Measurements from ENCODE around the gene CYTH4. TPM values are rescaled to one million over a fixed set of nuclear protein-coding genes. Genes with fewer than 3 reads are reported as not detected.

Gene CYTH4
- total RNA-seq, 2 experiments from 2014 or later = 33.1 to 42.8 TPM

DNA sequence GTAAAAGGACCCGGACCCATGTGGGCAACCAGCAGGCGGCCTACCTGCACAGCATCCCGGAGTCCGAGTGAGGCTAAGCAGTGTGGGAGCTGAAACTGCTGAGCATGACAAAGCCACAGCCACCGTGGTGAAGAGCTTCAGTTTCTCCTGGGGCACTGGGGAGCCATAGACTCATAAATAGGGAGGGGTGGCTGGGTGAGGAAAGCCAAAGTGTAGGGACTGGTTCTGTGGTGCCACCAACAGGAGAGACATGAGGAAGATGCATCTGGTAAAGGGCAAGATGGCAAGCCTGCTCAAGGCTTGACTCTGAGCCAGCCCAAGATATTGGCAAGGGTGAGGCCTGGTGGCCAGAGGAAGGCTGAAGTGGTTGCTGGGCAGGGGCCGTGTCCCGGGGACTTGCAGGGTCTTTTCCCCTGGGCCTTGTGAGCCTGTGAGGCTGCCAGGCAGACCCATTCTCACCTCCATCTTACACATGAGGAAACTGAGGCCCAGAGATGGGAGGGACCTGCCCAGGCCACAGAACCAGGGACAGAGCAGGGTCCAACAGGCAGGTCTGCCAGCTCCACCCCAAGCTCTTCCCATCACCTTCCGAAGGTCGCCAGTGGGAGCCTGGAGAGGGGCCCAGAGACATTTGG, 30.4 kb downstream of the CYTH4 start:
- peaks cover 10% of the 10 kb centered on the region for H3K36me3 Mint-ChIP-seq (ENCODE audit: low read depth)
- no peaks in the 10 kb centered on the region for H3K27me3 Mint-ChIP-seq

DNA sequence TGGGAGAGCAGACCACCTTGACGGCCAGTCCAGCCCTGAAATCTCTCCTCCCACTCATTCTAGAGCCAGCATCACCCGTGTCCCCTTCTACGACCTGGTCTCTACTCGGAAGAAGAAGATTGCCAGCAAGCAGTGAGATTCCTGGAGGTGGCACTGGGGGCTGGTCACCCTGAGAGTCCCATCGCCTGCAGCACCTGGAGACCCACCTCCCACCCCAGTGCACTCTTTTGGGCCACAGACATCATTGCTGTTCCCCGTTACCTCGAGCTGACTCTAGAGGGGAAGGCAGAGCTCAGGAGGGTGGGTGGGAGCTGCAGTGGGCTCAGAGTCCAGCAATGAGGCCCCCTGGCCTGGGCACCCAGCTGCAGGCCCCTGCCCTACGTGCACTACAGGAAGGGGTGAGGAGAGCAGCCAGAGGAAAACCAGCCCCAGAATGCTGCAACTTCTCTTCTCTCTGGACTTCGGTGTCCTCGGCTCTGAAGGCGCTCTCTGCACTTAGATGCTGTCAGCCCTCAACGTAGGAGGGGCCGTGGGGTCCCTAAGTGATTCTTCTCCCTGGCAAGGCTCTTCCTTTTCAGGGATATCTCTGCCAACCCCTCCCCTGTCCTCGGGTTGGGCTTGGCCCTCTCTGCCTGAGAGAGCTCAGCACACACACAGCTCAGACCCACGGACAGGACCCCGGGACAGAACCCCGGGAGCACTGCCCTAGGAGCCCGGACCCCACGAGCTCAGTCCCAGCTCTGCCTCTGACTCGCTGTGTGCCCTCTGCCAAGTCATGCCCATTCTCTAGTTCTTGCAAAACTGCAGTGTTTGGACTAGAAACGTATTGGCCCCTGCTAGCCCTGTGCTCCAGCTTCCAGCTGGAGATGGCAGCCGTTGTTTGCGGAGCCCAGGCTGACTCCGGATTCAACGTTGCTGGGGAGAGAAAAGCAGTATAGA, 31.3 kb downstream of the CYTH4 start:
- H3K27ac Mint-ChIP-seq = peak overlapping the region; percentile 37
- no peak overlapping the region for H3K4me3 Mint-ChIP-seq
- ATAC-seq (no peak), DNase-seq (no peak)
- ChIA-PET POLR2A (no interaction called here), CTCF (interaction anchor here (0.8 to 5.3 kb wide), 6 partner anchors 9 to 144 kb away, joined by 3 to 51 read pairs (median 4); no protein-coding TSS in a partner anchor)
- H3K27me3 Mint-ChIP-seq = no peaks in the 10 kb centered on the region
- H3K36me3 Mint-ChIP-seq (ENCODE audit: low read depth) = peaks cover 7% of the 10 kb centered on the region
- H3K4me1 Mint-ChIP-seq = peaks cover 60% of the 10 kb centered on the region
- intact Hi-C loops (cut with DNase I, micrococcal nuclease) = loop anchor here in 1 of 2 experiments (1.0 kb wide), 1 partner anchor 46 kb away; no protein-coding TSS in a partner anchor
- no peaks in the 10 kb centered on the region for H3K9me3 Mint-ChIP-seq (ENCODE audit: low read depth)

More for the DNA sequence above, 30.4 kb downstream of the CYTH4 start:
- DNase-seq (peak; percentile 63), ATAC-seq (no peak)
- POLR2A ChIA-PET = no interaction called here
- H3K9me3 Mint-ChIP-seq (ENCODE audit: low read depth) = no peaks in the 10 kb centered on the region
- H3K4me3 Mint-ChIP-seq = no peak overlapping the region
- H3K27ac Mint-ChIP-seq = peak overlapping the region; percentile 29
- H3K4me1 Mint-ChIP-seq = peaks cover 69% of the 10 kb centered on the region
- intact Hi-C loops (cut with DNase I, micrococcal nuclease) = no loop called here
- CTCF ChIA-PET = interaction anchor here (0.6 to 2.2 kb wide), 2 partner anchors 8 to 112 kb away, joined by 3 to 7 read pairs; no protein-coding TSS in a partner anchor

DNA sequence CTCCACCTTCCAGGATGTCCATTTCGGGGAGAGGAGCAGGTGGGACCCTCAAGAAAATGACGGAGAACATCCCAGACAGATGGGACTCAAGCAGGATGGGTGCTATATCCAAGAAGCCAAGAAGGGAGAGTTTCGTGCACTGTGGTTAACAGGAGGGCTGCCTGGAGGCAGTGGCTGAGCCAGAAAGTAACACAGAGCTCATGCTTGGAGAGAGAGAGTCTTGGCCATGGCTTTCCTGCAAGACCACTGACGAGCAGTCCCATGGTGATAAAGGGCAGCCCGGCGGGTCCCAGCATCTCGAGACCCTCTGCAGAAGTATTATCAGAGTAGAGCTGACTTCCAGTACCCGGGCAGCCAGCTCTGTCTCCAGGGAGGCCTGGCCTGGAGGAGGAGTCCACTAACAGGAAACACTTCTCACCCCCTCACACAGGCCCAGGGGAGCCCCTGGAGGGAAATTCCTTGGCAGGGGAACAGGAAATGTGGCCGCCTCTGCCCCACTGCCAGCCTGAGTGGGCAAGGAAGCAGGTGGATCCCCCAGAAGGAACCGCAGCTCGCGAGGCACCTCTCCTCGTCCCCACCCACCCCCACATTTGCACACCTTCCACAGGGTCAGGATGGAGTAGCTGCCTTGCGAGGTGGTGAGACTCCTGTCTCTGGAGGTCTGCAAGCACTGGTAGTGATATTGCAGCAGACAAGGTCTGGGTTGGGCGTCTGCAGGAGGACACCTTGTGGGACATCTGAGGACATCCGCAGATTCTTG, 32.2 kb downstream of the CYTH4 start:
- peak overlapping the region; percentile 34 for H3K27ac Mint-ChIP-seq
- H3K36me3 Mint-ChIP-seq (ENCODE audit: low read depth) = peaks cover 7% of the 10 kb centered on the region
- no peaks in the 10 kb centered on the region for H3K27me3 Mint-ChIP-seq
- ATAC-seq (peak; percentile 60), DNase-seq (peak; percentile 74)
- peaks cover 51% of the 10 kb centered on the region for H3K4me1 Mint-ChIP-seq
- H3K9me3 Mint-ChIP-seq (ENCODE audit: low read depth) = no peaks in the 10 kb centered on the region
- intact Hi-C loops (cut with DNase I, micrococcal nuclease) = loop anchor here in 1 of 2 experiments (1.0 kb wide), 1 partner anchor 47 kb away; no protein-coding TSS in a partner anchor
- no peak overlapping the region for H3K4me3 Mint-ChIP-seq
- ChIA-PET CTCF (interaction anchor here (0.6 to 5.3 kb wide), 9 partner anchors 10 to 143 kb away, joined by 3 to 51 read pairs (median 3); no protein-coding TSS in a partner anchor), POLR2A (interaction anchor here (0.6 to 1.0 kb wide), 2 partner anchors 41 to 154 kb away, joined by 4 to 5 read pairs; no protein-coding TSS in a partner anchor)

DNA sequence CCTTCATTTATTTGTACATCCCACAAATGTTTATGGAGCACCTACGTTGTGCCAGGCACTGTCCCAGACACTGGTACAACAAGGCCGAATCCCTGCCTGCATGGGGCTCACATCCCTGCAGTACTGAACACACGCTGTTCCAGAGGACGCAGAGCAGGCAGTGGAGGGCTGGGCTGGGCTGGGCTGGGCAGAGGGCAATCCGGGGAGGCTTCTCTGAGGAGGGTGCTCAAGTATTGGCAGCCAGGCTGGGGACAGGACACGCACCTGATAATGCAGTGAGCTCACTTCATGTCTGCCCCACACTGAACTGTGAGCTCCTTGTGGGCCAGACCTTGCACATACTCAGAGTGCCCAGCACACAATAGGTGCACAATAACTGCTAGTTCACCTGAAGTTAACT, 34.1 kb downstream of the CYTH4 start:
- intact Hi-C loops (cut with DNase I, micrococcal nuclease) = loop anchor here (2.0 kb wide), 2 partner anchors 50 to 250 kb away; no protein-coding TSS in a partner anchor

DNA sequence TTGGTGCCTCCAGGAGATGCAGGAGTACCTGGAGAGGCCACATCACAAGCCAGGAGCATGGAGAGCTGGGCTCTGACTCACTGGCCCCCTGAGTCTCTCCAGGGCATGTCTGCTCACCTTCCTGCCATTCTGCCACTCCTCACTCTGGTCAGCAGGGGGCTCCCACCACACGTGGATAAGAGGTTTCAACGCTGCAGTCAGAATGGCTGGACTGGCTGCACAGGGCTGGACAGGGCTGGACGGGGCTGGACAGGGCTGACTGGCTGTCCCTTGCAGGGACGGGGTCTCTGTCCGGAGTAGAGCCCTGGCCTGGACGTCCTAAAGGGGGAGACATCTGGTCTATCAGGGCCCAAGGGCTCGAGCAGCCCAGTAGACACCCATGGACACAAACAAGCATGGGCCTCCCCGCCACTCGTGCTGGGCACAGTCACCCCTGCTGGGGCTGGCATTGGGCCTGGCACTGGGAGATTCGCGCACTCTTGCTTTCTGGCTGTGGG, 34.6 kb downstream of the CYTH4 start:
- intact Hi-C loops (cut with DNase I, micrococcal nuclease) = loop anchor here (1.0 to 2.0 kb wide), 5 partner anchors 50 to 250 kb away; no protein-coding TSS in a partner anchor
- CTCF ChIA-PET = interaction anchor here (0.6 to 5.3 kb wide), 22 partner anchors 12 to 275 kb away, joined by 3 to 51 read pairs (median 4); partner anchors contain the start of gene CYTH4
- no peak overlapping the region for H3K4me3 Mint-ChIP-seq
- POLR2A ChIA-PET = no interaction called here
- no peaks in the 10 kb centered on the region for H3K9me3 Mint-ChIP-seq (ENCODE audit: low read depth)
- H3K36me3 Mint-ChIP-seq (ENCODE audit: low read depth) = no peaks in the 10 kb centered on the region
- H3K27ac Mint-ChIP-seq = no peak overlapping the region
- H3K4me1 Mint-ChIP-seq = peaks cover 34% of the 10 kb centered on the region
- H3K27me3 Mint-ChIP-seq = no peaks in the 10 kb centered on the region
- DNase-seq = peak; percentile 86
- peak; percentile 77 for ATAC-seq

More for the DNA sequence above, 34.1 kb downstream of the CYTH4 start:
- H3K36me3 Mint-ChIP-seq (ENCODE audit: low read depth) = no peaks in the 10 kb centered on the region
- H3K4me1 Mint-ChIP-seq = peaks cover 34% of the 10 kb centered on the region
- H3K27me3 Mint-ChIP-seq = no peaks in the 10 kb centered on the region
- H3K27ac Mint-ChIP-seq = no peak overlapping the region
- ChIA-PET POLR2A (no interaction called here), CTCF (interaction anchor here (0.6 to 5.3 kb wide), 20 partner anchors 11 to 276 kb away, joined by 3 to 51 read pairs (median 4); partner anchors contain the start of gene CYTH4)
- H3K4me3 Mint-ChIP-seq = no peak overlapping the region
- H3K9me3 Mint-ChIP-seq (ENCODE audit: low read depth) = no peaks in the 10 kb centered on the region
- no peak for DNase-seq
- ATAC-seq = peak; percentile 8

DNA sequence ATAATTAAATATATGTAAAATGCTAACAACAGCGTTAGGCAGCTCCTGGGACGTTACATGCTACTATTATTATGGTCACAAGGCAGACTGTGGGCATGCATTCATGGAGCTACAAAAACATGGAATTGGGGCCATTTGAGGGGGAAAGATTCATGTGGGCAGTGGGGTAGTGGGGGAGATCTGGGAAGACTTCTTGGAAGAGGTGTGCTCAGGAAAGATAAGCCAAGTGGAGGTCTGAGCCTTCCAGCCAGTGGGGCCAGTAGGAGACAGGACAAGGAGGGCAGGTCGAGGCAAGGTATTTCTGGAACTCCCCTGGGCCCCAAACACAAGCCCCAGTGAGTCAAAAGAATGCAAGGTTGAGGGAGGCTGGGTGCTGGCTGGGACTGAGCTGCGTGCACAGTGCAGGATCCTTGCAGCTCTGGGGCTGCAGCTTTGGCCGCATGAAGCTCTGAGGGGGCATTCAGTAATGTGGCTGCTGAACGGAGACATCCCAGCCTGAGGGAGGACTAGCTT, 35.4 kb downstream of the CYTH4 start:
- no peak overlapping the region for H3K27ac Mint-ChIP-seq
- peaks cover 3% of the 10 kb centered on the region for H3K27me3 Mint-ChIP-seq
- H3K9me3 Mint-ChIP-seq (ENCODE audit: low read depth) = no peaks in the 10 kb centered on the region
- no peak for ATAC-seq
- ChIA-PET POLR2A (no interaction called here), CTCF (interaction anchor here (0.6 to 5.3 kb wide), 14 partner anchors 13 to 250 kb away, joined by 3 to 51 read pairs (median 3); no protein-coding TSS in a partner anchor)
- intact Hi-C loops (cut with DNase I, micrococcal nuclease) = loop anchor here (1.0 to 2.0 kb wide), 5 partner anchors 51 to 249 kb away; no protein-coding TSS in a partner anchor
- no peaks in the 10 kb centered on the region for H3K36me3 Mint-ChIP-seq (ENCODE audit: low read depth)
- no peak overlapping the region for H3K4me3 Mint-ChIP-seq
- H3K4me1 Mint-ChIP-seq = peaks cover 31% of the 10 kb centered on the region
- DNase-seq = no peak

DNA sequence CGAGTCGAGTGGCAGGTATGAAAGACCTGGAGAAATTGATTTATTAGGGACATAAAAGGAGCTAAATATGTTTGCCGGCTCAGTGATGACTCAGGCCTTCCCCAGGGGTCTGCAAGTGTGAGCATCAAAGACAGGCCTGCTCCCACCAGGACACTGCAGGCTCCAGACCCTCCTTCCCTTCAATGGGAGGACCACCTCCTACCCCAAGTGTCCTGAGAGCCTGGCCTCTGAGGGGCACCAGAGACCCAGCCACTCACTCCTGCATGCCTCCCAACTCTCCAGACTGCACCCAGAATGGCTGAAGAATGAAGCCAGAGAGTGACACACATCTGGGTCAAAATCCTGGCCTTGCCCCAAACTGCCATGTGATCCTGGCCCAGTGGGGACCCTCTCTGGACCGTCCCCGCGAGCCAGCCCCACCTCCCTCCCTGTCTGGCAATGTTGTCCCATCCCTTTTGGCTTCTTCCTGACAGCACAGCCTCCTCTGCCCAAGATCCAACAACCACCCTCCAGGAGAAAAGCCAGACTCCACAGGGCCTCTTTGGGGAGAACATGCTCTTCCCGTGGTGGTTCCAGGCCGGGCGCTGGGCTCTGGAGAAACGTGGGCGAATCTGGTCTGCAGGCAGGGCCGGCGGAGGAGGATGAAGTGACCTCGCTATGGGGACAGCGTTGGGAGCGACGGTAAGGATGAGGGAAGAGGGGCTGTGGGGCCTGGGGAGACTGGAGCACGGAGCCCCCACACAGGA, 36.2 kb downstream of the CYTH4 start:
- peaks cover 28% of the 10 kb centered on the region for H3K4me1 Mint-ChIP-seq
- POLR2A ChIA-PET = no interaction called here
- H3K9me3 Mint-ChIP-seq (ENCODE audit: low read depth) = no peaks in the 10 kb centered on the region
- H3K4me3 Mint-ChIP-seq = no peak overlapping the region
- ATAC-seq (no peak), DNase-seq (no peak)
- no peak overlapping the region for H3K27ac Mint-ChIP-seq
- peaks cover 4% of the 10 kb centered on the region for H3K27me3 Mint-ChIP-seq
- H3K36me3 Mint-ChIP-seq (ENCODE audit: low read depth) = no peaks in the 10 kb centered on the region
- intact Hi-C loops (cut with DNase I, micrococcal nuclease) = no loop called here
- CTCF ChIA-PET = interaction anchor here (0.8 to 5.3 kb wide), 7 partner anchors 12 to 248 kb away, joined by 3 to 51 read pairs (median 6); no protein-coding TSS in a partner anchor

DNA sequence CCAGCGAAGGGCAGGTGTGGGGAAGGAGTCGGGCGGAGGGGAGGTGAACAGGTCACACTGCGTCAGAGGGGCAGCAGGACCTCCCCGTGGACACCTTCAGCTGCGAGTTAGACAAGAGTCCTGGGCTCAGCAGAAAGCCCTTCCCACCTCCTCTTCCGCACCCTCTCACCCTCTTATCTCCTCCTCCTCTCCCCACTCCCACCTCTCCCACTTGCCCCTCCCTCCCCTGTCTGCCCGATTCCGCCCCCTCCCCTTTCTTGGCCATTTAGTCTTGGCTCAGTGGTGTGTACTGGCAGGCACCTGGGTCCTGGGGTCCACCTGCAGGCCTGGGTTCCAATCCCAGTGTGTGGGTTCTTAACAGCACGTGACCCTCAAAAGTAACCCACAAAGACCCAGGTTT, 37.2 kb downstream of the CYTH4 start:
- Mint-ChIP-seq H3K9me3 (ENCODE audit: low read depth) (no peaks in the 10 kb centered on the region), H3K27me3 (peaks cover 13% of the 10 kb centered on the region), H3K4me3 (no peak overlapping the region), H3K27ac (no peak overlapping the region), H3K36me3 (ENCODE audit: low read depth) (no peaks in the 10 kb centered on the region), H3K4me1 (peaks cover 20% of the 10 kb centered on the region)
- POLR2A ChIA-PET = no interaction called here
- DNase-seq (no peak), ATAC-seq (no peak)
- CTCF ChIA-PET = no interaction called here
- intact Hi-C loops (cut with DNase I, micrococcal nuclease) = no loop called here

DNA sequence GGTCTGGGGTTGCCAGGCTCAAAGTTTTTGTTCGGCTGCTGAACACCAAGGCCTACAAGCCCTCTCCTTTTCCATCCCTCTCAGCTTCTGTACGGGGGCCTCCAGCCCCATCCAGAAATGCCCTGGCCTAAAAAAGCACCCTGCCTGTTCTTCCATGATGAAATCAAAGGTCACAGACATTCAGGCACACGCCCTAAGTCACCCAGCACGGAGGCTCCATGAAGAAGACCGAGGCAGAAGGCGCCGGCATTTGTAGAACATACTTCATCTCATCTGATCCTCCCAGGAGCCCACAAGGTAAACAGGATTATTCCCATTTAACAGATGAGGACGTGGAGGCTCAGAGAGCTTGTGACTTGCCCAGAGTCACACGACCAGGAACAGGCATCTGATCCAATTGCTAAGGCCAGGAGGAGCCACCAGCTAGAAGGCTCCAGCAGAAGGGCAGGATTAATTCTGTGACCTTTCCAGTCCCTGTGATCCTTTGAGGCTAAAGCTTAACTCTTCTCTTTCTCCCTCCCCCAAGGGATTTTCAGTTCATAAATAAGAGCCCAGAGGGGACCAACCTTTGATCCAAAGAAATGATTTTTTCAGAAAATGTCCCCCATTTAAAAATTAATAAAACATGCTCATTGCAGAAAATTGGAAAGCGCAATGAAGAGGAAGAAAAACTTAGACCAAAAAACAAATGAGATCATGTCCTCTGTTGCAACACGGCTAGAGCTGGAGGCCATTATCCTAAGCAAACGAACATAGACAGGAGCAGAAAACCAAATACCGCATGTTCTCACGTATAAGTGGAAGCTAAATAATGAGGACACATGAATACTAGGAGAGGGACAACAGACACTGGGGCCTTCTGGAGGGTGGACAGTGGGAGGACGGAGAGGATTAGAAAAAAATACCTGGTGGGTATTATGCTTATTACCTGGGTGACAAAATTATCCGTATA, 38.7 kb downstream of the CYTH4 start:
- H3K4me3 Mint-ChIP-seq = no peak overlapping the region
- no peak for DNase-seq
- ChIA-PET CTCF (interaction anchor here (1.0 to 1.1 kb wide), 2 partner anchors 21 to 134 kb away, joined by 3 read pairs; no protein-coding TSS in a partner anchor), POLR2A (no interaction called here)
- no peak for ATAC-seq
- peaks cover 13% of the 10 kb centered on the region for H3K27me3 Mint-ChIP-seq
- no peaks in the 10 kb centered on the region for H3K36me3 Mint-ChIP-seq (ENCODE audit: low read depth)
- H3K9me3 Mint-ChIP-seq (ENCODE audit: low read depth) = no peaks in the 10 kb centered on the region
- intact Hi-C loops (cut with DNase I, micrococcal nuclease) = no loop called here
- no peak overlapping the region for H3K27ac Mint-ChIP-seq
- peaks cover 12% of the 10 kb centered on the region for H3K4me1 Mint-ChIP-seq
